Activated naive CD4-positive, alpha-beta T cell treated with anti-CD3 and anti-CD28 coated beads, Interleukin-2, amount 50 U/mL, for 16 hours (primary cell): ENCODE data around the gene TFCP2.
"Not testable (repeated sequence)": the region's sequence is repeated elsewhere in the genome, so short reads cannot be mapped to it uniquely, and the experiment has no call there.

Source experiments
- DNase-seq: peaks from one replicate; pipeline ENCODE4 v3.0.0-alpha.2; 2020

TFCP2 gene

GRCh38 chr12:51172515-51173431 is at the start of gene TFCP2:
Gene TFCP2 (minus strand): TSS chr12:51173135. CDS start chr12:51172422, 713 bp downstream.
- peak; percentile 94 for DNase-seq

- DNase-seq, result no peak
Measured at GRCh38 chr12:51222461-51222860, 49.5 kb upstream of the TFCP2 start.

GRCh38 chr12:51219857-51220256 is 46.9 kb upstream of the TFCP2 start:
- not testable (repeated sequence) for DNase-seq

GRCh38 chr12:51219322-51219721 is 46.4 kb upstream of the TFCP2 start:
- no peak for DNase-seq

GRCh38 chr12:51218607-51219161 is 45.7 kb upstream of the TFCP2 start:
- no peak for DNase-seq

GRCh38 chr12:51217968-51218606 is 45.2 kb upstream of the TFCP2 start, which contains the start of gene POU6F1:
Gene POU6F1 (minus strand): TSS chr12:51218062. CDS start chr12:51206836, 11,226 bp downstream.
- DNase-seq, result peak; percentile 72

GRCh38 chr12:51217133-51217967 is 44.4 kb upstream of the TFCP2 start:
- peak; percentile 46 for DNase-seq

- DNase-seq, result no peak
Measured at GRCh38 chr12:51216642-51217041, 43.7 kb upstream of the TFCP2 start.

GRCh38 chr12:51214895-51215294 is 42.0 kb upstream of the TFCP2 start:
- no peak for DNase-seq

GRCh38 chr12:51210690-51211395 is 37.9 kb upstream of the TFCP2 start:
- no peak for DNase-seq

- no peak for DNase-seq
Measured at GRCh38 chr12:51209259-51209658, 36.3 kb upstream of the TFCP2 start.

GRCh38 chr12:51208016-51208660 is 35.2 kb upstream of the TFCP2 start:
- no peak for DNase-seq

- DNase-seq, result no peak
Measured at GRCh38 chr12:51205350-51205749, 32.4 kb upstream of the TFCP2 start.

GRCh38 chr12:51202718-51203117 is 29.8 kb upstream of the TFCP2 start:
- no peak for DNase-seq

GRCh38 chr12:51200806-51201205 is 27.9 kb upstream of the TFCP2 start:
- no peak for DNase-seq

GRCh38 chr12:51200156-51200555 is 27.2 kb upstream of the TFCP2 start:
- no peak for DNase-seq

- no peak for DNase-seq
Measured at GRCh38 chr12:51199366-51199945, 26.5 kb upstream of the TFCP2 start.

GRCh38 chr12:51198568-51199365 is 25.8 kb upstream of the TFCP2 start:
- no peak for DNase-seq

GRCh38 chr12:51197736-51198567 is 25.0 kb upstream of the TFCP2 start:
- DNase-seq, result no peak
